K562 (cell line): ENCODE measurements around the gene SNX17.

Experiments
- CTCF ChIP-seq, 3 experiments: IDR thresholded peaks in 2 of 3; conservative IDR thresholded peaks in 1 of 3; 2 replicates each; pipeline ENCODE4 v1.5.1; 2011 to 2012; ENCODE audit warnings: low read length in 3 of 3, mild to moderate bottlenecking in 3 of 3, control low read depth in 2 of 3, improper control_type of control experiment in 1 of 3, inconsistent platforms in 1 of 3, low read depth in 1 of 3, mixed read lengths in 1 of 3, moderate library complexity in 1 of 3; ENCODE audit not compliant: insufficient read depth in 2 of 3
- JUNB ChIP-seq: fragments of 450-650 bp; formaldehyde crosslinking; conservative IDR thresholded peaks from 2 replicates; pipeline ENCODE4 v1.4.0; 2020; ENCODE audit warnings: mild to moderate bottlenecking
- MAFK ChIP-seq: IDR thresholded peaks from 2 replicates; pipeline ENCODE4 v1.6.1; 2011; ENCODE audit warnings: low read length, improper control_type of control experiment
- NR2C1 ChIP-seq, 2 experiments: fragments of 450-650 bp; IDR thresholded peaks; 2 replicates each; pipeline ENCODE4 v1.6.1; 2017; ENCODE audit warnings: mild to moderate bottlenecking in 2 of 2, antibody characterized with exemption in 1 of 2, inconsistent platforms in 1 of 2, missing compliant biosample characterization in 1 of 2, missing genetic modification characterization in 1 of 2
- POLR2AphosphoS2 ChIP-seq: IDR thresholded peaks from 2 replicates; pipeline ENCODE4 v1.6.1; 2012; ENCODE audit warnings: low read length, improper control_type of control experiment
- POLR3A ChIP-seq: IDR thresholded peaks from 2 replicates; pipeline ENCODE4 v1.6.1; 2011; ENCODE audit warnings: borderline replicate concordance, mild to moderate bottlenecking, moderate library complexity; ENCODE audit not compliant: insufficient read length, insufficient read depth; ENCODE audit errors: extremely low read depth
- ZFP1 ChIP-seq: fragments of 450-650 bp; formaldehyde crosslinking; IDR thresholded peaks from 2 replicates; pipeline ENCODE4 v1.4.0; 2020; ENCODE audit warnings: mild to moderate bottlenecking, mixed read lengths
- ZFX ChIP-seq: sonication (generic); formaldehyde crosslinking; IDR thresholded peaks from 2 replicates; pipeline ENCODE4 v1.8.0; 2022; ENCODE audit warnings: mild to moderate bottlenecking, missing genetic modification reagents, moderate library complexity
- ZNF12 ChIP-seq: sonication (generic); formaldehyde crosslinking; IDR thresholded peaks from 2 replicates; pipeline ENCODE4 v1.4.0; 2020; ENCODE audit warnings: mild to moderate bottlenecking, missing genetic modification reagents
- ZNF431 ChIP-seq: sonication (generic); formaldehyde crosslinking; IDR thresholded peaks from 2 replicates; pipeline ENCODE4 v1.8.0; 2022; ENCODE audit warnings: mild to moderate bottlenecking, missing genetic modification reagents
- TF ChIP-seq, protein P1 (sequence below): fragments of 250-450 bp; sonication (Bioruptor Pico); IDR thresholded peaks from 2 replicates; pipeline ENCODE4 v1.5.0; 2020; ENCODE audit warnings: mild to moderate bottlenecking
- TF ChIP-seq, protein P2 (sequence below): sonication (generic); formaldehyde crosslinking; IDR thresholded peaks from 2 replicates; pipeline ENCODE4 v1.8.0; 2022; ENCODE audit warnings: mild to moderate bottlenecking, low read depth, missing genetic modification reagents

DNA sequence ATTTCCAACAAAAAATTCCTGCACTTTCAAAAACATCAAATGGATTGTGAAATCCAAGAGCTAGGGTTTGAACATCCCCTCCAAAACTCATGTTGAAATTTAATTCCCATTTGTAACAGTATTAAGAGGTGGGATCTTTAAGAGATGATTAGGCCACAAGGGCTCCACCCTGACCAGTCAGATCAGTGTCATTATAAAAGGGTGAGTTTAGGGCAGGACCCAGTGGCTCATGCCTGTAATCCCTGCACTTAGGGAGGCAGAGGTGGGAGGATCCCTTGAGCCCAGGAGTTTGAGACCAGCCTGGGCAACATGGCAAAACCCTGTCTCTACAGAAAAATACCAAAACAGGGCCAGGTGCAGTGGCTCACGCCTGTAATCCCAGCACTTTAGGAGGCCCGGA lies 22.8 kb upstream of the SNX17 start:
- TF ChIP-seq POLR3A (no peak), ZNF431 (CRISPR knock-in tag) (no peak), POLR2AphosphoS2 (no peak), CTCF (IDR thresholded peaks at IDR 0.05 in 2 of 3, conservative IDR thresholded peaks at IDR 0.05 in 1 of 3; ENCODE audit: insufficient read depth in 2 of 3, low read depth in 1 of 3, low read length in 3 of 3) (no peak), ZFX (CRISPR knock-in tag) (no peak), ZFP1 (CRISPR knock-in tag) (no peak), MAFK (no peak), JUNB (CRISPR knock-in tag) (no peak), NR2C1 (IDR thresholded peaks at IDR 0.05) (no peak), NR2C1 (tag; IDR thresholded peaks at IDR 0.05) (no peak), ZNF12 (CRISPR knock-in tag) (no peak)
- TF ChIP-seq, protein P1, sequence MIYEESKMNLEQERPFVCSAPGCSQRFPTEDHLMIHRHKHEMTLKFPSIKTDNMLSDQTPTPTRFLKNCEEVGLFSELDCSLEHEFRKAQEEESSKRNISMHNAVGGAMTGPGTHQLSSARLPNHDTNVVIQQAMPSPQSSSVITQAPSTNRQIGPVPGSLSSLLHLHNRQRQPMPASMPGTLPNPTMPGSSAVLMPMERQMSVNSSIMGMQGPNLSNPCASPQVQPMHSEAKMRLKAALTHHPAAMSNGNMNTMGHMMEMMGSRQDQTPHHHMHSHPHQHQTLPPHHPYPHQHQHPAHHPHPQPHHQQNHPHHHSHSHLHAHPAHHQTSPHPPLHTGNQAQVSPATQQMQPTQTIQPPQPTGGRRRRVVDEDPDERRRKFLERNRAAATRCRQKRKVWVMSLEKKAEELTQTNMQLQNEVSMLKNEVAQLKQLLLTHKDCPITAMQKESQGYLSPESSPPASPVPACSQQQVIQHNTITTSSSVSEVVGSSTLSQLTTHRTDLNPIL, result no peak
- TF ChIP-seq, protein P2, sequence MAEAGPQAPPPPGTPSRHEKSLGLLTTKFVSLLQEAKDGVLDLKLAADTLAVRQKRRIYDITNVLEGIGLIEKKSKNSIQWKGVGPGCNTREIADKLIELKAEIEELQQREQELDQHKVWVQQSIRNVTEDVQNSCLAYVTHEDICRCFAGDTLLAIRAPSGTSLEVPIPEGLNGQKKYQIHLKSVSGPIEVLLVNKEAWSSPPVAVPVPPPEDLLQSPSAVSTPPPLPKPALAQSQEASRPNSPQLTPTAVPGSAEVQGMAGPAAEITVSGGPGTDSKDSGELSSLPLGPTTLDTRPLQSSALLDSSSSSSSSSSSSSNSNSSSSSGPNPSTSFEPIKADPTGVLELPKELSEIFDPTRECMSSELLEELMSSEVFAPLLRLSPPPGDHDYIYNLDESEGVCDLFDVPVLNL (CRISPR knock-in tag), result no peak
